Hepatocyte (in vitro differentiated cells): Measurements from ENCODE around the gene BICD1.
A peak's percentile ranks its signal among the peaks of the same experiment; 100 is the strongest.

Experiments
- CTCF ChIP-seq: fragments of 200-600 bp; sonication (generic); IDR thresholded peaks from 2 replicates; pipeline ENCODE4 v1.5.1; 2016; ENCODE audit warnings: antibody characterized with exemption, mild to moderate bottlenecking; ENCODE audit not compliant: poor library complexity
- EZH2 ChIP-seq: fragments of 200-600 bp; sonication (generic); IDR thresholded peaks from 2 replicates; pipeline ENCODE4 v1.6.1; 2016; ENCODE audit warnings: antibody characterized with exemption, mild to moderate bottlenecking, borderline replicate concordance

GRCh38 chr12:32302218-32303173 is 195.8 kb downstream of the BICD1 start:
- TF ChIP-seq CTCF (peak; percentile 33), EZH2 (no peak)
